ENCODE results near the gene GRM8.

DNA sequence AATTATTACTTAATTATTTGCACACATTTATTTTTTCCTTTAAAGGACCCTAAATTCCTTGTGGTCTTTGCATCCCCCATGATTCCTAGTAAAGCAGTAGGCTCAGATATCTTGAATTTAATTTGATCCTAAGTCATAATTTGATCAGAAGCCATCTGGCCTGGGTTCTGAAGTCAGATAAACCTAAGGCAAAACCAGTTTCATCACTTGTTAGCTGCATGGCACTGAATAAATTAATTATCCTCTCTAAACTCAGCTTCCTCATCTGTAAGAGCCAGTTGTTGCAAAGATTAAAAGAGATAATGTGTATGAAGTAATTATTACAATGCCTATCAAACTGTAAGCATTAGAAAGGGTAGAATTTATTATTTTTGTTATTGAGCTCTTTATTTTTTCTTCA is 293.1 kb downstream of the GRM8 start:
- TF ChIP-seq, protein P1, sequence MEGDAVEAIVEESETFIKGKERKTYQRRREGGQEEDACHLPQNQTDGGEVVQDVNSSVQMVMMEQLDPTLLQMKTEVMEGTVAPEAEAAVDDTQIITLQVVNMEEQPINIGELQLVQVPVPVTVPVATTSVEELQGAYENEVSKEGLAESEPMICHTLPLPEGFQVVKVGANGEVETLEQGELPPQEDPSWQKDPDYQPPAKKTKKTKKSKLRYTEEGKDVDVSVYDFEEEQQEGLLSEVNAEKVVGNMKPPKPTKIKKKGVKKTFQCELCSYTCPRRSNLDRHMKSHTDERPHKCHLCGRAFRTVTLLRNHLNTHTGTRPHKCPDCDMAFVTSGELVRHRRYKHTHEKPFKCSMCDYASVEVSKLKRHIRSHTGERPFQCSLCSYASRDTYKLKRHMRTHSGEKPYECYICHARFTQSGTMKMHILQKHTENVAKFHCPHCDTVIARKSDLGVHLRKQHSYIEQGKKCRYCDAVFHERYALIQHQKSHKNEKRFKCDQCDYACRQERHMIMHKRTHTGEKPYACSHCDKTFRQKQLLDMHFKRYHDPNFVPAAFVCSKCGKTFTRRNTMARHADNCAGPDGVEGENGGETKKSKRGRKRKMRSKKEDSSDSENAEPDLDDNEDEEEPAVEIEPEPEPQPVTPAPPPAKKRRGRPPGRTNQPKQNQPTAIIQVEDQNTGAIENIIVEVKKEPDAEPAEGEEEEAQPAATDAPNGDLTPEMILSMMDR (IDR thresholded peaks at IDR 0.05 in 2 of 3, conservative IDR thresholded peaks at IDR 0.05 in 1 of 3; ENCODE audit: control insufficient read depth in 2 of 3, extremely low read depth in 1 of 3, insufficient read depth in 1 of 3, low read depth in 3 of 3, low read length in 3 of 3), result no peak
- TF ChIP-seq, protein P2, sequence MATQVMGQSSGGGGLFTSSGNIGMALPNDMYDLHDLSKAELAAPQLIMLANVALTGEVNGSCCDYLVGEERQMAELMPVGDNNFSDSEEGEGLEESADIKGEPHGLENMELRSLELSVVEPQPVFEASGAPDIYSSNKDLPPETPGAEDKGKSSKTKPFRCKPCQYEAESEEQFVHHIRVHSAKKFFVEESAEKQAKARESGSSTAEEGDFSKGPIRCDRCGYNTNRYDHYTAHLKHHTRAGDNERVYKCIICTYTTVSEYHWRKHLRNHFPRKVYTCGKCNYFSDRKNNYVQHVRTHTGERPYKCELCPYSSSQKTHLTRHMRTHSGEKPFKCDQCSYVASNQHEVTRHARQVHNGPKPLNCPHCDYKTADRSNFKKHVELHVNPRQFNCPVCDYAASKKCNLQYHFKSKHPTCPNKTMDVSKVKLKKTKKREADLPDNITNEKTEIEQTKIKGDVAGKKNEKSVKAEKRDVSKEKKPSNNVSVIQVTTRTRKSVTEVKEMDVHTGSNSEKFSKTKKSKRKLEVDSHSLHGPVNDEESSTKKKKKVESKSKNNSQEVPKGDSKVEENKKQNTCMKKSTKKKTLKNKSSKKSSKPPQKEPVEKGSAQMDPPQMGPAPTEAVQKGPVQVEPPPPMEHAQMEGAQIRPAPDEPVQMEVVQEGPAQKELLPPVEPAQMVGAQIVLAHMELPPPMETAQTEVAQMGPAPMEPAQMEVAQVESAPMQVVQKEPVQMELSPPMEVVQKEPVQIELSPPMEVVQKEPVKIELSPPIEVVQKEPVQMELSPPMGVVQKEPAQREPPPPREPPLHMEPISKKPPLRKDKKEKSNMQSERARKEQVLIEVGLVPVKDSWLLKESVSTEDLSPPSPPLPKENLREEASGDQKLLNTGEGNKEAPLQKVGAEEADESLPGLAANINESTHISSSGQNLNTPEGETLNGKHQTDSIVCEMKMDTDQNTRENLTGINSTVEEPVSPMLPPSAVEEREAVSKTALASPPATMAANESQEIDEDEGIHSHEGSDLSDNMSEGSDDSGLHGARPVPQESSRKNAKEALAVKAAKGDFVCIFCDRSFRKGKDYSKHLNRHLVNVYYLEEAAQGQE (IDR thresholded peaks at IDR 0.05; ENCODE audit: low read depth, low read length), result no peak
- TF ChIP-seq NFXL1 (IDR thresholded peaks at IDR 0.05; ENCODE audit: borderline replicate concordance), result no peak
- no peak for TF ChIP-seq MEF2A (IDR thresholded peaks at IDR 0.05; ENCODE audit: insufficient read depth, low read depth, low read length)

Measured in GM12878 (cell line).